GM21381 (cell line): ENCODE data around the gene SIPA1L2.
A peak's percentile ranks its signal among the peaks of the same experiment; 100 is the strongest.
"Not testable (repeated sequence)": the region's sequence is repeated elsewhere in the genome, so short reads cannot be mapped to it uniquely, and the experiment has no call there.

ENCODE experiments used
- ATAC-seq: cut with Tn5 transposase; IDR thresholded peaks from one replicate; pipeline ENCODE4 v1.9.1; 2021; ENCODE audit warnings: mild to moderate bottlenecking, moderate library complexity; ENCODE audit not compliant: unreplicated experiment

SIPA1L2 gene

GRCh38 chr1:232615306-232615800 lies 14.6 kb downstream of the SIPA1L2 start:
- no peak for ATAC-seq

GRCh38 chr1:232614811-232615210 lies 15.1 kb downstream of the SIPA1L2 start:
- ATAC-seq = no peak

GRCh38 chr1:232613752-232614381 lies 16.1 kb downstream of the SIPA1L2 start:
- no peak for ATAC-seq

GRCh38 chr1:232612836-232613235 lies 17.1 kb downstream of the SIPA1L2 start:
- ATAC-seq = not testable (repeated sequence)

- no peak for ATAC-seq
Measured at GRCh38 chr1:232611834-232612233, 18.1 kb downstream of the SIPA1L2 start.

- ATAC-seq = not testable (repeated sequence)
Measured at GRCh38 chr1:232610902-232611745, 18.8 kb downstream of the SIPA1L2 start.

- no peak for ATAC-seq
Measured at GRCh38 chr1:232610192-232610901, 19.6 kb downstream of the SIPA1L2 start.

GRCh38 chr1:232608427-232608826 lies 21.5 kb downstream of the SIPA1L2 start:
- ATAC-seq = no peak

GRCh38 chr1:232602622-232603021 lies 27.3 kb downstream of the SIPA1L2 start:
- ATAC-seq = no peak

GRCh38 chr1:232600424-232601258 lies 29.3 kb downstream of the SIPA1L2 start:
- ATAC-seq = no peak

- ATAC-seq = peak; percentile 57
Measured at GRCh38 chr1:232599178-232600041, 30.5 kb downstream of the SIPA1L2 start.

- no peak for ATAC-seq
Measured at GRCh38 chr1:232598837-232599177, 31.1 kb downstream of the SIPA1L2 start.

- ATAC-seq = no peak
Measured at GRCh38 chr1:232598133-232598532, 31.8 kb downstream of the SIPA1L2 start.

GRCh38 chr1:232597721-232598120 lies 32.2 kb downstream of the SIPA1L2 start:
- peak; percentile 40 for ATAC-seq

- peak; percentile 41 for ATAC-seq
Measured at GRCh38 chr1:232596666-232597303, 33.1 kb downstream of the SIPA1L2 start.

GRCh38 chr1:232594768-232595698 lies 34.9 kb downstream of the SIPA1L2 start:
- no peak for ATAC-seq

GRCh38 chr1:232593717-232594502 lies 36.0 kb downstream of the SIPA1L2 start:
- ATAC-seq = no peak
